HL-60 (cell line): ENCODE data around the gene PHF21B.

Experiments
- DNase-seq, 2 experiments: peaks; one replicate each; pipeline ENCODE4 v3.0.0-alpha.2; 2010 to 2020; ENCODE audit warnings: low read depth in 1 of 2, low spot score in 1 of 2
- H3K27ac ChIP-seq: fragments of 250-450 bp; sonication (Bioruptor Pico); replicated peaks from 2 replicates; pipeline ENCODE4 v1.5.1; 2020; ENCODE audit warnings: mild to moderate bottlenecking, moderate library complexity
- H3K27me3 ChIP-seq: fragments of 250-450 bp; sonication (Bioruptor Pico); 2 replicates; pipeline ENCODE4 v1.5.1; 2021; ENCODE audit warnings: mild to moderate bottlenecking, moderate library complexity; ENCODE audit not compliant: insufficient read depth, poor library complexity, severe bottlenecking
- H3K4me3 ChIP-seq: replicated peaks from 2 replicates; pipeline ENCODE4 v1.5.1; 2011; ENCODE audit warnings: mild to moderate bottlenecking, control low read depth, low read length; ENCODE audit not compliant: insufficient read depth
- GABPA ChIP-seq: IDR thresholded peaks from 2 replicates; pipeline ENCODE4 v1.6.1; 2012; ENCODE audit warnings: low read depth
- POLR2AphosphoS5 ChIP-seq: IDR thresholded peaks from 2 replicates; pipeline ENCODE4 v1.6.1; 2012; ENCODE audit warnings: low read depth
- SPI1 ChIP-seq: IDR thresholded peaks from 2 replicates; pipeline ENCODE4 v1.6.1; 2012; ENCODE audit warnings: low read depth, mild to moderate bottlenecking, borderline replicate concordance
- TF ChIP-seq, protein P1 (sequence below): IDR thresholded peaks from 2 replicates; pipeline ENCODE4 v1.6.1; 2012; ENCODE audit warnings: low read depth; ENCODE audit not compliant: insufficient replicate concordance
- TF ChIP-seq, protein P2 (sequence below): IDR thresholded peaks from one replicate; pipeline ENCODE4 v1.5.1; 2011; ENCODE audit warnings: low read length, control low read depth, inconsistent platforms; ENCODE audit not compliant: insufficient read depth

The PHF21B gene

DNA sequence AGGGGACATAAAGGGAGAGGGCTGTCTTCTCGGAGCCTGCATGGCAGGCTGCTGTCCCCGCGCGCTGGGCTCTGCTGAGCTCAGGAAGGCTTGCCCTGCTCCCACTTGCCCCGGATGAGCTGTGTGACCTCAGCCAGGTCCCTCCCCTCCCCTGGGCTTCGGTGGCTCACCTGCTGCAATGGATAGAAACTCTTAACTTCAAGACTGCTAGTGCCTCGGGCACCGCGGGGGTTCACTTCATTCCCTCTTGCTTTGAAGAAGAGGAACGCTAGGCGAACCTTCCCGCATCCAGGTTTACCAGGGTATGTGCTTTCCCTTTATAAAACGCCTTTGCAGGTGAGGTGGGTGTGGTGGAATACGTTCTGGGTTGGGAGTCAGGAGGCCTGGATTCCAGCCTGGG lies 115.0 kb downstream of the PHF21B start:
- H3K4me3 ChIP-seq = no peak overlapping the region
- TF ChIP-seq, protein P1, sequence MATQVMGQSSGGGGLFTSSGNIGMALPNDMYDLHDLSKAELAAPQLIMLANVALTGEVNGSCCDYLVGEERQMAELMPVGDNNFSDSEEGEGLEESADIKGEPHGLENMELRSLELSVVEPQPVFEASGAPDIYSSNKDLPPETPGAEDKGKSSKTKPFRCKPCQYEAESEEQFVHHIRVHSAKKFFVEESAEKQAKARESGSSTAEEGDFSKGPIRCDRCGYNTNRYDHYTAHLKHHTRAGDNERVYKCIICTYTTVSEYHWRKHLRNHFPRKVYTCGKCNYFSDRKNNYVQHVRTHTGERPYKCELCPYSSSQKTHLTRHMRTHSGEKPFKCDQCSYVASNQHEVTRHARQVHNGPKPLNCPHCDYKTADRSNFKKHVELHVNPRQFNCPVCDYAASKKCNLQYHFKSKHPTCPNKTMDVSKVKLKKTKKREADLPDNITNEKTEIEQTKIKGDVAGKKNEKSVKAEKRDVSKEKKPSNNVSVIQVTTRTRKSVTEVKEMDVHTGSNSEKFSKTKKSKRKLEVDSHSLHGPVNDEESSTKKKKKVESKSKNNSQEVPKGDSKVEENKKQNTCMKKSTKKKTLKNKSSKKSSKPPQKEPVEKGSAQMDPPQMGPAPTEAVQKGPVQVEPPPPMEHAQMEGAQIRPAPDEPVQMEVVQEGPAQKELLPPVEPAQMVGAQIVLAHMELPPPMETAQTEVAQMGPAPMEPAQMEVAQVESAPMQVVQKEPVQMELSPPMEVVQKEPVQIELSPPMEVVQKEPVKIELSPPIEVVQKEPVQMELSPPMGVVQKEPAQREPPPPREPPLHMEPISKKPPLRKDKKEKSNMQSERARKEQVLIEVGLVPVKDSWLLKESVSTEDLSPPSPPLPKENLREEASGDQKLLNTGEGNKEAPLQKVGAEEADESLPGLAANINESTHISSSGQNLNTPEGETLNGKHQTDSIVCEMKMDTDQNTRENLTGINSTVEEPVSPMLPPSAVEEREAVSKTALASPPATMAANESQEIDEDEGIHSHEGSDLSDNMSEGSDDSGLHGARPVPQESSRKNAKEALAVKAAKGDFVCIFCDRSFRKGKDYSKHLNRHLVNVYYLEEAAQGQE = no peak
- TF ChIP-seq GABPA = no peak
- no peak for TF ChIP-seq SPI1
- TF ChIP-seq, protein P2, sequence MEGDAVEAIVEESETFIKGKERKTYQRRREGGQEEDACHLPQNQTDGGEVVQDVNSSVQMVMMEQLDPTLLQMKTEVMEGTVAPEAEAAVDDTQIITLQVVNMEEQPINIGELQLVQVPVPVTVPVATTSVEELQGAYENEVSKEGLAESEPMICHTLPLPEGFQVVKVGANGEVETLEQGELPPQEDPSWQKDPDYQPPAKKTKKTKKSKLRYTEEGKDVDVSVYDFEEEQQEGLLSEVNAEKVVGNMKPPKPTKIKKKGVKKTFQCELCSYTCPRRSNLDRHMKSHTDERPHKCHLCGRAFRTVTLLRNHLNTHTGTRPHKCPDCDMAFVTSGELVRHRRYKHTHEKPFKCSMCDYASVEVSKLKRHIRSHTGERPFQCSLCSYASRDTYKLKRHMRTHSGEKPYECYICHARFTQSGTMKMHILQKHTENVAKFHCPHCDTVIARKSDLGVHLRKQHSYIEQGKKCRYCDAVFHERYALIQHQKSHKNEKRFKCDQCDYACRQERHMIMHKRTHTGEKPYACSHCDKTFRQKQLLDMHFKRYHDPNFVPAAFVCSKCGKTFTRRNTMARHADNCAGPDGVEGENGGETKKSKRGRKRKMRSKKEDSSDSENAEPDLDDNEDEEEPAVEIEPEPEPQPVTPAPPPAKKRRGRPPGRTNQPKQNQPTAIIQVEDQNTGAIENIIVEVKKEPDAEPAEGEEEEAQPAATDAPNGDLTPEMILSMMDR = no peak
- no peak for TF ChIP-seq POLR2AphosphoS5
- DNase-seq = no peak
- H3K27me3 ChIP-seq = no peaks in the 10 kb centered on the region
- no peak overlapping the region for H3K27ac ChIP-seq

DNA sequence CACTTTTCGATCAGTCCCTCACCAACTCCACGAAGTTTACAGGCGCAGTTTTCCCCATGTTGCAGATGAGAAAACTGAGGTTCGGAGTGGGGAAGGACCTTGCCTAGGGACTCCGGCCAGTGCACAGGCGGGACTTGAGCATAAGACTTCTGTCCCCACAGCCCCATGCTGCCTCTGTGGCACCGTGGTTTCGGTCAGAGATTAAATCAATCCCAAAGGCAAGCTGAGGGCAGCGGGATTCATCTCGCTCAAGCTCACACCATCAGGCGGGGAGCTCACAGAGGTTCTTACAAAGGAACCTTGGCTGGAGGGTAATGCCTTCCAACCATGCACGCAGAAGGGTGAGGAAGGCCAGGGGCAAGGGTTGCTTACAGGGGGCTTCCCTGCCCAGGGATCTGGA lies 115.5 kb downstream of the PHF21B start:
- TF ChIP-seq SPI1 = no peak
- TF ChIP-seq, protein P2 = no peak
- TF ChIP-seq POLR2AphosphoS5 = no peak
- no peak for DNase-seq
- H3K27me3 ChIP-seq = no peaks in the 10 kb centered on the region
- H3K4me3 ChIP-seq = no peak overlapping the region
- no peak overlapping the region for H3K27ac ChIP-seq

DNA sequence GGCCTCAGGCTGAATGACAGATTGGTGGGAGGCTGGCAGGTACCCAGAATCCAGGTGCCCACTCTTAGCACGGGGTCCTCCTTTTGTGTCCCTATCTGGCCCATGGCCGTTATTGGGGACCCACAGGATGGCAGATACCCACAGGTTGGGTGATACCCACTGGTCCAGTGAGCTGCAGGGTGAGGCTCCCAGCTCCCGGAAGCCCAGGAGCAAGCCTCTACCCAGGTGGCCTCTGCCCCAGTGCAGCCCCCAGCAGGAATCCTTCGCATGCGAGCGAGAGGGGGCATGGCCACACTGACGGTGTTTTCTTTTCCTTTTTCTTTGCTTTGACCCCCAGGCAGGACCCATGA lies 116.1 kb downstream of the PHF21B start:
- TF ChIP-seq POLR2AphosphoS5 = no peak
- TF ChIP-seq, protein P1 = no peak
- TF ChIP-seq GABPA = no peak
- TF ChIP-seq SPI1 = no peak
- TF ChIP-seq, protein P2 = no peak
- DNase-seq = no peak
- no peak overlapping the region for H3K27ac ChIP-seq
- no peak overlapping the region for H3K4me3 ChIP-seq
- no peaks in the 10 kb centered on the region for H3K27me3 ChIP-seq
